DOHH2 (cell line): ENCODE results near the gene EPHB1.

ENCODE experiments used
- H3F3A ChIP-seq: fragments of 200-600 bp; sonication (generic), shearing (Covaris generic); 2 replicates; pipeline ENCODE4 v1.6.0; 2016; ENCODE audit warnings: antibody characterized with exemption, mild to moderate bottlenecking; ENCODE audit not compliant: control insufficient read depth, insufficient read depth
- H3K27ac ChIP-seq: fragments of 200-600 bp; sonication (generic); 2 replicates; pipeline ENCODE4 v1.5.1; 2014; ENCODE audit warnings: low read depth, mild to moderate bottlenecking, low read length, moderate library complexity
- H3K27me3 ChIP-seq: fragments of 200-600 bp; sonication (generic); 2 replicates; pipeline ENCODE4 v1.6.1; 2014; ENCODE audit warnings: mild to moderate bottlenecking, low read length, mixed read lengths; ENCODE audit not compliant: control insufficient read depth
- H3K36me3 ChIP-seq: fragments of 200-600 bp; sonication (generic); 2 replicates; pipeline ENCODE4 v1.6.1; 2014; ENCODE audit warnings: mild to moderate bottlenecking, low read length, moderate library complexity, mixed read lengths; ENCODE audit not compliant: control insufficient read depth
- H3K4me1 ChIP-seq: fragments of 200-600 bp; sonication (generic); 2 replicates; pipeline ENCODE4 v1.6.1; 2014; ENCODE audit warnings: mild to moderate bottlenecking, low read length, mixed read lengths; ENCODE audit not compliant: control insufficient read depth
- H3K4me2 ChIP-seq: fragments of 200-600 bp; sonication (generic); 2 replicates; pipeline ENCODE4 v1.6.0; 2014; ENCODE audit warnings: mild to moderate bottlenecking, low read length, moderate library complexity
- H3K4me3 ChIP-seq: fragments of 200-600 bp; sonication (generic); 2 replicates; pipeline ENCODE4 v1.5.1; 2014; ENCODE audit warnings: mild to moderate bottlenecking, low read length, mixed read lengths
- H3K79me2 ChIP-seq: fragments of 200-600 bp; sonication (generic); 2 replicates; pipeline ENCODE4 v1.6.1; 2014; ENCODE audit warnings: mild to moderate bottlenecking, low read length, mixed read lengths; ENCODE audit not compliant: control insufficient read depth
- H3K9me2 ChIP-seq: fragments of 200-600 bp; sonication (generic); replicated peaks from 2 replicates; pipeline ENCODE4 v1.6.1; 2014; ENCODE audit warnings: mild to moderate bottlenecking, low read length, mixed read lengths; ENCODE audit not compliant: control insufficient read depth
- H3K9me3 ChIP-seq: fragments of 200-600 bp; sonication (generic); 2 replicates; pipeline ENCODE4 v1.6.1; 2014; ENCODE audit warnings: antibody characterized with exemption, low read length, mixed read lengths; ENCODE audit not compliant: control insufficient read depth, insufficient read depth
- H4K20me1 ChIP-seq: fragments of 200-600 bp; sonication (generic); 2 replicates; pipeline ENCODE4 v1.6.0; 2014; ENCODE audit warnings: low read depth, mild to moderate bottlenecking, antibody characterized with exemption, low read length, moderate library complexity; ENCODE audit not compliant: control insufficient read depth, insufficient read depth
- EZH2phosphoT487 ChIP-seq: fragments of 200-600 bp; sonication (generic); IDR thresholded peaks from 2 replicates; pipeline ENCODE4 v1.6.1; 2017; ENCODE audit warnings: borderline replicate concordance, mild to moderate bottlenecking, antibody characterized with exemption, low read length, moderate library complexity, mixed read lengths
- TF ChIP-seq, protein P1 (sequence below): fragments of 200-600 bp; sonication (generic); IDR thresholded peaks from one replicate; pipeline ENCODE4 v1.5.1; 2014; ENCODE audit warnings: antibody characterized with exemption, mild to moderate bottlenecking, low read depth, low read length; ENCODE audit not compliant: poor library complexity, severe bottlenecking

The EPHB1 gene

GRCh38 chr3:135047061-135047460, 252.0 kb downstream of the EPHB1 start:
- H3K36me3 ChIP-seq, result no peaks in the 10 kb centered on the region
- H3K9me3 ChIP-seq, result no peaks in the 10 kb centered on the region
- no peak for TF ChIP-seq EZH2phosphoT487
- TF ChIP-seq, protein P1, sequence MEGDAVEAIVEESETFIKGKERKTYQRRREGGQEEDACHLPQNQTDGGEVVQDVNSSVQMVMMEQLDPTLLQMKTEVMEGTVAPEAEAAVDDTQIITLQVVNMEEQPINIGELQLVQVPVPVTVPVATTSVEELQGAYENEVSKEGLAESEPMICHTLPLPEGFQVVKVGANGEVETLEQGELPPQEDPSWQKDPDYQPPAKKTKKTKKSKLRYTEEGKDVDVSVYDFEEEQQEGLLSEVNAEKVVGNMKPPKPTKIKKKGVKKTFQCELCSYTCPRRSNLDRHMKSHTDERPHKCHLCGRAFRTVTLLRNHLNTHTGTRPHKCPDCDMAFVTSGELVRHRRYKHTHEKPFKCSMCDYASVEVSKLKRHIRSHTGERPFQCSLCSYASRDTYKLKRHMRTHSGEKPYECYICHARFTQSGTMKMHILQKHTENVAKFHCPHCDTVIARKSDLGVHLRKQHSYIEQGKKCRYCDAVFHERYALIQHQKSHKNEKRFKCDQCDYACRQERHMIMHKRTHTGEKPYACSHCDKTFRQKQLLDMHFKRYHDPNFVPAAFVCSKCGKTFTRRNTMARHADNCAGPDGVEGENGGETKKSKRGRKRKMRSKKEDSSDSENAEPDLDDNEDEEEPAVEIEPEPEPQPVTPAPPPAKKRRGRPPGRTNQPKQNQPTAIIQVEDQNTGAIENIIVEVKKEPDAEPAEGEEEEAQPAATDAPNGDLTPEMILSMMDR, result no peak
- H3K79me2 ChIP-seq, result no peaks in the 10 kb centered on the region
- no peaks in the 10 kb centered on the region for H3K4me1 ChIP-seq
- no peaks in the 10 kb centered on the region for H3K9me2 ChIP-seq
- H3F3A ChIP-seq, result no peaks in the 10 kb centered on the region
- H3K4me3 ChIP-seq, result no peak overlapping the region
- no peaks in the 10 kb centered on the region for H3K27me3 ChIP-seq
- no peaks in the 10 kb centered on the region for H4K20me1 ChIP-seq
- H3K27ac ChIP-seq, result no peak overlapping the region
- H3K4me2 ChIP-seq, result no peak overlapping the region

- no peaks in the 10 kb centered on the region for H3K36me3 ChIP-seq
- no peak overlapping the region for H3K27ac ChIP-seq
- no peaks in the 10 kb centered on the region for H3F3A ChIP-seq
- no peaks in the 10 kb centered on the region for H3K27me3 ChIP-seq
- H3K4me1 ChIP-seq, result no peaks in the 10 kb centered on the region
- H3K79me2 ChIP-seq, result no peaks in the 10 kb centered on the region
- no peaks in the 10 kb centered on the region for H4K20me1 ChIP-seq
- no peaks in the 10 kb centered on the region for H3K9me2 ChIP-seq
- H3K4me3 ChIP-seq, result no peak overlapping the region
- H3K4me2 ChIP-seq, result no peak overlapping the region
- H3K9me3 ChIP-seq, result no peaks in the 10 kb centered on the region
- no peak for TF ChIP-seq EZH2phosphoT487
- TF ChIP-seq, protein P1, result no peak
Observed at GRCh38 chr3:135050536-135050935, 255.5 kb downstream of the EPHB1 start.

DNA sequence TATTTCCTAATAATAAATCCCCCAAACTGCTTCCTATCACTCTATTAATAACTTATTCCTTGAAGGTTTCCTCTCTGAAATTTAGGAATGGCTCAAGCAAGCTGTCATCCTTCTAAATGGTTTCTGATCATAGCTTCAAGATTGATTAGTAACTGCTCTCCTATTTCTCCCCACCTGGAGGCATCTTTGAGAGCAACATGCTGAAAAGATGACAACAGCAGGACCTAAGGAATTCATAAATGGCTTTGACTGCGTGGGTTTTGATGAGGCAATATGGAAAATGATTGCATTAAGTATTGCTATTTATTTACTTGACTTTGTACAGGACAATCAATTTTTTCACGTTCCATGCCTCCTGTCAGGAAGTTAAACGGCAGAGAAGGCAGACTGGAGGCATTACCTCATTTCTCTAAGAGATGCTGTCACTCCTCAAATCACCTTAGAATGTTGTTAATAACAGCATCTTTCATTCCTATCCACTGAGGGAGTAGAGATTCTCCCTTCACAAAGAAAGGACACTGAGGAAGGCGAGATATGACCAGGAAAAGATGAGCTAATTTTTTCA, 256.4 kb downstream of the EPHB1 start:
- Histone ChIP-seq H3K4me1 (no peaks in the 10 kb centered on the region), H3K79me2 (no peaks in the 10 kb centered on the region), H4K20me1 (no peaks in the 10 kb centered on the region), H3K36me3 (no peaks in the 10 kb centered on the region), H3K9me2 (no peaks in the 10 kb centered on the region), H3F3A (no peaks in the 10 kb centered on the region), H3K4me2 (no peak overlapping the region), H3K9me3 (no peaks in the 10 kb centered on the region), H3K4me3 (no peak overlapping the region), H3K27ac (no peak overlapping the region), H3K27me3 (no peaks in the 10 kb centered on the region)
- TF ChIP-seq, protein P1, result no peak
- TF ChIP-seq EZH2phosphoT487, result no peak
